Stimulated activated CD4-positive, alpha-beta T cell treated with anti-CD3 and anti-CD28 coated beads, Interleukin-15, amount 100 ng/mL, for 48 hours (primary cell): ENCODE measurements around the gene KBTBD13.

ENCODE experiments used
- DNase-seq, 2 donors: peaks; one replicate each; pipeline ENCODE4 v3.0.0-alpha.2; 2020; ENCODE audit warnings: low read depth in 2 of 2

KBTBD13 gene

GRCh38 chr15:65106011-65106590 lies 29.6 kb downstream of the KBTBD13 start:
- DNase-seq: no peak

GRCh38 chr15:65110676-65111292 lies 34.2 kb downstream of the KBTBD13 start:
- DNase-seq: no peak

GRCh38 chr15:65115086-65115485 lies 38.5 kb downstream of the KBTBD13 start, which contains the start of gene UBAP1L:
Gene UBAP1L (minus strand): TSS chr15:65115200. CDS start chr15:65106215, 8,985 bp downstream.
- DNase-seq: no peak

GRCh38 chr15:65115542-65115941 lies 39.0 kb downstream of the KBTBD13 start:
- no peak for DNase-seq
